ENCODE results near the gene AGO4. TPM values are rescaled to one million over a fixed set of nuclear protein-coding genes. Genes with fewer than 3 reads are reported as not detected.

AGO4 gene
- total RNA-seq, 6 donors from 2014 or later: 18.6 to 32.5 (median 26.1) TPM

GRCh38 chr1:35825255-35825654 lies 17.4 kb downstream of the AGO4 start:
- no peak for TF ChIP-seq EP300 (IDR thresholded peaks at IDR 0.05)
- no peak for TF ChIP-seq CTCF (IDR thresholded peaks at IDR 0.05)
- TF ChIP-seq POLR2A (IDR thresholded peaks at IDR 0.05): no peak
- TF ChIP-seq POLR2AphosphoS5 (IDR thresholded peaks at IDR 0.05): no peak
- WGBS, 2 donors: 67 to 79% methylated on average over 1 of the region's 1 CpG
- no peaks in the 10 kb centered on the region for H3K27me3 ChIP-seq
- no peak overlapping the region for H3K4me3 ChIP-seq
- H3K4me1 ChIP-seq: no peaks in the 10 kb centered on the region
- ATAC-seq (ENCODE audit: low FRiP score in 2 of 2) (no peak), DNase-seq (no peak)
- no peak overlapping the region for H3K27ac ChIP-seq
- peaks cover 16 to 68% (median 42%) of the 10 kb centered on the region in 4 donors for H3K36me3 ChIP-seq
- H3K9me3 ChIP-seq: no peaks in the 10 kb centered on the region

DNA sequence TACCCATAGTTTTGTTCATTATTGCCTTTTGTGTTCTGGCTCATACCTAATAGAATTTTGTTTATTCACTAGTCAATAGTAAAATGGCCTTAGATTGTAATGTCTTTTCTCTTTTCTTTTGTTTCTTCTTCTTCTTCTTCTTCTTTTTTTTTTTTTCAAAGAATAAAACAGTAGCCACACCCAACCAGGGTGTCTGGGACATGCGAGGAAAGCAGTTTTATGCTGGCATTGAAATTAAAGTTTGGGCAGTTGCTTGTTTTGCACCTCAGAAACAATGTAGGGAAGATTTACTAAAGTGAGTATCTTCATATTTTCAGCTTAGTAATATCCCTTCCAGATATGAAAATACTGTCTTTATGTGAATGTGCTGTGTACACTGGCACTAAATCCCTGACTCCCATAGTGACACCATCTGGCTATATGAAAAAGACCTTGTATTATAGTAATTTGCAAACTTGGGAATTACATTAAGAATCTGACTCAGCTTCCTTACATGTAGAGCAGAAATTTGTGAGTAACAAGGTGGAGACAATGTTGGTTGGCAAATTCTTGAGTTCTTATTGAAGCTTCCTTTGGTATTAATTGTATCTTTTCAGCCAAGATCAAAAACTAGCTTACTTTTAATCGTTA lies 24.6 kb downstream of the AGO4 start:
- 88 to 91% methylated on average over 2 of the region's 2 CpGs for WGBS, 2 donors
- no peak for TF ChIP-seq POLR2A (IDR thresholded peaks at IDR 0.05)
- no peak for TF ChIP-seq POLR2AphosphoS5 (IDR thresholded peaks at IDR 0.05)
- no peak for TF ChIP-seq EP300 (IDR thresholded peaks at IDR 0.05)
- TF ChIP-seq CTCF (IDR thresholded peaks at IDR 0.05): no peak
- H3K27ac ChIP-seq: no peak overlapping the region
- no peaks in the 10 kb centered on the region for H3K9me3 ChIP-seq
- no peak overlapping the region for H3K4me3 ChIP-seq
- no peaks in the 10 kb centered on the region for H3K4me1 ChIP-seq
- no peak for ATAC-seq (ENCODE audit: low FRiP score in 2 of 2)
- no peaks in the 10 kb centered on the region for H3K27me3 ChIP-seq
- H3K36me3 ChIP-seq: peaks cover 37 to 100% (median 69%) of the 10 kb centered on the region in 4 donors
- DNase-seq: no peak

DNA sequence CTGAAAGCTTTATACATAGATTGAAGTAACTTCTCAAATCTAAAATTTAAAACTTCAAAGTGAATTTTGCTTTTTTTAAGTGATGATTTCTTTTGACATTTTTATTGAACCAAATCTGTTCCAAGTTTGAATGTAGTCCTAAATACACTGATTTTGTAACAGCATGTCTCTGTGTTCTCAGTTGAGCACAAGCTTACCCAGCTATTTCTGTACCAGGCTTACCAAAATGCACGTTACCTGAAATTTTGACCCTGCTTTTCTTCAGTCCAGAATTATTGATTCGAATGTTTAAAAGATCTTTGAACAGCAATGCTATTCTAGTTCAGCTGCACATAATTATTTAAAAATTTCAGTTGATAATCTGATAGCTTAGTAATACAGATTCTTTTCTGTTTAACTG lies 25.6 kb downstream of the AGO4 start:
- 88 to 94% methylated on average over 2 of the region's 2 CpGs for WGBS, 2 donors
- no peak overlapping the region for H3K4me3 ChIP-seq
- no peak overlapping the region for H3K27ac ChIP-seq
- no peak for TF ChIP-seq EP300 (IDR thresholded peaks at IDR 0.05)
- TF ChIP-seq POLR2A (IDR thresholded peaks at IDR 0.05): no peak
- TF ChIP-seq CTCF (IDR thresholded peaks at IDR 0.05): no peak
- TF ChIP-seq POLR2AphosphoS5 (IDR thresholded peaks at IDR 0.05): no peak
- H3K27me3 ChIP-seq: no peaks in the 10 kb centered on the region
- no peak for ATAC-seq (ENCODE audit: low FRiP score in 2 of 2)
- peaks cover 0 to 6% (median 0%) of the 10 kb centered on the region in 4 donors for H3K4me1 ChIP-seq
- H3K36me3 ChIP-seq: peaks cover 32 to 99% (median 61%) of the 10 kb centered on the region in 4 donors
- no peaks in the 10 kb centered on the region for H3K9me3 ChIP-seq
- DNase-seq: no peak

- Histone ChIP-seq H3K9me3 (no peaks in the 10 kb centered on the region), H3K4me3 (no peak overlapping the region), H3K27me3 (no peaks in the 10 kb centered on the region), H3K27ac (no peak overlapping the region), H3K4me1 (peaks cover 0 to 12% (median 3%) of the 10 kb centered on the region in 4 donors), H3K36me3 (peaks cover 29 to 98% (median 56%) of the 10 kb centered on the region in 4 donors)
- 90 to 93% methylated on average over 2 of the region's 2 CpGs for WGBS, 2 donors
- TF ChIP-seq POLR2AphosphoS5 (IDR thresholded peaks at IDR 0.05) (no peak), POLR2A (IDR thresholded peaks at IDR 0.05) (no peak), EP300 (IDR thresholded peaks at IDR 0.05) (no peak), CTCF (IDR thresholded peaks at IDR 0.05) (no peak)
- ATAC-seq (ENCODE audit: low FRiP score in 2 of 2) (no peak), DNase-seq (no peak)
Observed at GRCh38 chr1:35834218-35834617, 26.4 kb downstream of the AGO4 start.

DNA sequence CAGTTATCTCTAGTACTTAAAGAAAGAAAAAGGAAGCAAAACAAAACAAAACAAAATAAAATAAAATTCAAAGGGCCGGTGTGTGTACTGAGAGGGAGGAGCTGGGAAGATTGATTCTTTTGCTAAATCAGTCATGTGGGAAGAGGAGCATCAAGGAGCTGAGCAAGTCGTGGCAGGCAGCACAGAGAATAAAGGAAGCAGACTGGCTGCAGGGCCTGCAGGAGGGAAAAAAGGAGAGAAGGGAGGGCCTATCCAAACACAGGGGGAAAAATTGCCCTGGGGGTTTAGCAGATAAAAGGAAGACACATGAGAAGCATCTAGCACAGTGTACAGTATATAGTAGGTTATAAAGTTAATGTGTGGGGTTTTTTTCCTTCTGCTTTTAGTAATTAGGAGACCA lies 27.6 kb downstream of the AGO4 start:
- H3K36me3 ChIP-seq: peaks cover 29 to 95% (median 63%) of the 10 kb centered on the region in 4 donors
- DNase-seq: no peak
- ATAC-seq (ENCODE audit: low FRiP score in 2 of 2): no peak
- no peak overlapping the region for H3K27ac ChIP-seq
- H3K4me3 ChIP-seq: no peak overlapping the region
- TF ChIP-seq POLR2AphosphoS5 (IDR thresholded peaks at IDR 0.05): no peak
- H3K9me3 ChIP-seq: no peaks in the 10 kb centered on the region
- no peaks in the 10 kb centered on the region for H3K27me3 ChIP-seq
- 64 to 70% methylated on average over 2 of the region's 2 CpGs for WGBS, 2 donors
- H3K4me1 ChIP-seq: peaks cover 0 to 12% (median 3%) of the 10 kb centered on the region in 4 donors

All from upper lobe of left lung (tissue), 6 donors.